ENCODE measurements around the gene ENG.
"Not testable (repeated sequence)": the region's sequence is repeated elsewhere in the genome, so short reads cannot be mapped to it uniquely, and the experiment has no call there.

The ENG gene

DNA sequence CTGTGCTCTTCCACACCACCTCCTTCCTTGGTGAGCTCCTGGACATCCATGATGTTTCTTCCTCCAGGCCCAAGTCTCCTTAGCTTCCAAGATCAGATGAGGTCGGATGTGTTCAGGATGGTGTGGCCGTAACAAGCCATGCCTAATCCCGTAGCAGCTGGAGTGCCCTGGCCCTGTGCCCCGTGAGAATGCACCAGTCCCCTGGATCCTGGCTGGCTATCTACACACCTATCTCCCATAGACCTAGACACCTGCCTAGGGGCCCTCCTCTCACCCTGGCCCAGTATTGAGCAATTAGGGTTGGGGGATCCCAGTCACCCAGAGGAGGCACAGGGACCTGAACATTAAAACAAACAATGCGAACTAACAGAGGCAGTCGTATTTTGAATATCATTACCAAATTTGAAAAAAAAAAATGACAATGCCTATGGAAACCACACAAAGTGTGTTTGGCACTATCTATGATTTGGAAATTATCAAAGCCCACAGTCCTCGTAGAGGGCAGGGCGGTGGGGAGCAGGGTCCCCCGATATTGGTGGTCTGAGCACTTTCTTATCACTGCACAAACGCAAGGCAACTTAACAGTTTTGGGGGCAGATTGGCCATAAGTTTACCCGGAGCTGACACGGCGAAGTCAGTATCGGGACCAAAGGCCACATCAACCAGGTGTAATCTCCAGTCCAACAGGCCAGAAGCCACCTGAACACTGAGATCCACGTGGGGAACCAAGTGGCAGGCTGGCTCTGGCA is 13.2 kb downstream of the ENG start:
- no peak for DNase-seq

DNA sequence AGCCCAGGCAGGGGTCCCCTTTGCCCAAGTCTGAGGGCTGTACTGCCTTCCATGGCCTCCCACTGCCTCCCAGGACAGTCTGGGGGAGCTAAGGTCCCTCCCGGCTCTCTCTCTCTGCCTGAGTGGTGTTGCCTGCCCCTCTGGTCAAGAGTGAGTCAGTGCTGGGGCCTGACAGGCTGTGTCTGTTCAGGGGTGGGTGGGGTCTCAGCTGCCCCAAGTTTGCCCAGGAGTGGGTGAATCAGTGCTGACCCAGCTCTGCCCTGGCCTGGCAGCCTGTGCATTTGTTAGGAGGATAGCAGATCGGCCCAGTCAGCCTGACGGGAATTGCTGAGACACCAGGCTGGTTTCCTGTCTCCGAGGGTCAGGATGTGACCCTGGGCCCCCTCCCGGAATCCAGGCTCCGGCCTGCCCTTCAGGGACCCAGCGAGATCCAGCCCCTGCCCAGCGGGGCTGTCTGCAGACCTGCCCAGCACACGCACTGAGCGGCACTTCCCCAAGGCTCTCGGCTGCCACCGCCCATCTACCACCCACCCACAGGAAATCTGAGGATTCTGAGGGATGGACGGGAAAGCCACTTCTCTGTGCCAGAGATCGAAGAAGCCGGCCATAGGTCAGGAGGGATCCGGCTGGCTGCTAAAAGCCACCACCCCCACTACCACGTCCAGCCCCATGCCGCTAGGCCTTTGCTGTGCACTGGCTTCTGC is 15.9 kb downstream of the ENG start:
- no peak for DNase-seq

DNA sequence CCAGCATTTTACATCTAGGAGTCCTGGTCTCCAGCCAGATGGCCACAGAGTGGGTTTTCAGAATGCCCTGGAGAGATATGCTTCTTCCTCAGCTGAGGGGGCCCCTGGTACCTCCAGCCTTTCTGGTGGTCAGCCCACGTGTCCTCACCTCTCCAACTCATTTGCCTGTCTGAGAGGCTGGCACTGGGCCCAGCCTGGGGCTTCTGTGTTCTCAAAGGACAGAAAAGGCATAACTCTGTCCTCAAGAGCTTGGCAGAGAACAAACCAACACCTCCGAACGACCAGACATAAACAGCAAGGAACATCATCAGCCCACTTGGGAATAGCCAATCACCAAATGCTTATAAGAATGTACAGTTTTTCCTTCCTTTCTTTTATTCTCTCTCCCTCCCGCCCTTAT is 17.1 kb downstream of the ENG start:
- no peak for DNase-seq

DNA sequence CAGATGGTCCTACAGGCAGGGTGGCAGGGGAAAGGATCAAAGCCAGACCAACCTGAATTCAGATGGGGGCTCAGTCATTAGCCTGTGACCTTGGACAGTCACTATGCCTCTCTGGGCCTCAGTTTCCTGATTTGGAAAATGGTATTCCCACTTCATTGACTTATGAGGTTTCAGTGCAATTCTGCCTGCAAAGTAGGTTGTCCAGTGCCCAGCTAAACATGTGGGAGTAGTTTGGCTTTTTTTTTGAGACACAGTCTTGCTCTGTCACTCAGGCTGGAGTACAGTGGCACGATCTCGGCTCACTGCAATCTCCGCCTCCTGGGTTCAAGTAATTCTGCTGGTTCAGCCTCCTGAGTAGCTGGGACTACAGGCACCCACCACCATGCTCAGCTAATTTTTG is 17.9 kb downstream of the ENG start:
- not testable (repeated sequence) for DNase-seq

DNA sequence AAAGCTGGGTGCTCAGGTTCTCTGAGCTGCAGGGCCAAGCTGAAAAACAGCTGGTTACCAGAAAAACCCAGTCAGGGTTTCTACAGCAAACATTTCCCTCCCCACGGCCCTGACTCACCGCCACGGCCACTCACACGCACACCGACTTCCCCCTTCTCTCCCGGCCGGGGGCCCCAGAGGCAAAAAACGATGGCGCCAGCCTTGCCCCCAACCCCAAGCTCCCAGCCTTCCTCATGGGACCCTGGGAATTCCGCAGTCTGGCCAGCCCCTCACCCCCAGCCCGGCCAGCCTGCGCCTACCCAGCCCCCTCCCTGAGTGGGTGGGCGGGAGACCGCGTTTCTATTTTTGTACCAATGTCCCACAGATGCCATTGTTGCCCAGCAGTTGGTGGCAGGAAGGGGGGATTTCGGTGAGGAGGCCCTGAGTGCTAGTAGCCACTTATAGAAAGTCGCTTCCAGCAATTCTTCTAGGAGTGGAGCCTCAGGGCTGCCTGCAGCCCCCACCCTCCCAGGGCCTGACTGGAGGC is 18.4 kb downstream of the ENG start:
- DNase-seq = no peak

DNA sequence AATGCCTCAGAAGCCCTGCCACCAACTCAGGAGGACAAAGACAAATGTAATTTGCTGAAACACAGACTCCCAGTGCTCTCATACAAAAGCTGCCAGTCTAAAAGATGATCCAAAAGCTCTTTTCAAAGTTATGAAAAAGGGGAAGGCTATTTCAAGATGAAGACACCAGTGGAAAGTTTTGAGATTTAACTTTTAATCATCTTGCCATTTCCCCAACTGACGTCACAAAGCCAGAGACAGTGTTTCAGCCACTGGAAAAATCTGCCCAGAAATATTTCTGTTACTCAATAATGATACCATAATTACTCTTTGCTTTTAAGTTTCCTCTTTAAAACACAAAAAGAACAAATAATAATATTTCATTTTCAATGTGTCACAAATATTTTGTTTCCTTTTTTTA is 20.9 kb downstream of the ENG start:
- DNase-seq = no peak

DNA sequence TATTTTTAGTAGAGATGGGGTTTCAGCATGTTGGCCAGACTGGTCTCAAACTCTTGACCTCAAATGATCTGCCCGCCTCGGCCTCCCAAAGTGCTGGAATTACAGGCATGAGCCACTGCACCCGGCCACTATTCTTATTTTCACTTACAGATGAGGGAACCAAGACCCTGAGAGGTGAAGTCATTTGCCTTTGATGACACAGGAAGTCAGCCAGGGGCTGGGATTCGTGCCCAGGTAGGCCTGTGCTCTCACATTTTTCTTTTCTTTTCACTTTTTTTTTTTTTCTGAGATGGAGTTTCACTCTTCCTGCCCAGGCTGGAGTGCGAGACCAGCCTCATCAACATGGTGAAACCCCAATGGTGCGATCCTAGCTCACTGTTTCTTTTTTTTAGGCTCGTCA is 22.2 kb downstream of the ENG start:
- no peak for DNase-seq

DNA sequence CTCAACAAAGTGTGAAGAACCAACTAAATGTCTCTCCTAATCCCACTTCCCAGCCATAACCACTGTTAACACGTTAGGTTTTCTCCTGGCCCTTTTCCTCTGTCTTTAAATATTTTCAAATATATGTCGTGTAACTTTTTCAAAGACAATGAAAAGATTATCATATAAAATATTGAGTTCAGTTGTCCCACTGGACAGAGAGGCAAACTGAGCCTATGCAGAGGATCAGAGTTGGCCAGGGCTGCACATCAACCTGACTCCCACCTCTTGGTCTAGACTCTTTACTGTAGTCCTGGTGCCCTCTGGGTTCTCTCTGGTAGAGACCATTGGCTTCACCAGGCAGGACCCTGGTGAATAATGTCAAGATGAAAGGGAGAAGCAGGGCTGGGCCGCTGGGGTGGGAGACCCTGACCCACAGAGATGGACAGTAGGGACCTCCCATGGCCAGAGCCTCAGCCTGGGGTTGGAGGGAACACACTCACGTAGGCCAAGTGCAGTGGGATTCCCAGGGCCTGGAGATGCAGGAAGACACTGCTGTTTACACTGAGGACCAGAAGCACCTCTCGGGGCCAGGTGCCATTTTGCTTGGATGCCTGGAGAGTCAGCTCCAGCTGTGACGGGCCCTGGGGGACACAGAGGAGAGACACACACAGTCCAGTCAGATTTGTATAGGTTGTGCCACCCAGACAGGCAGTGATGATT is 25.1 kb downstream of the ENG start:
- DNase-seq = no peak

DNA sequence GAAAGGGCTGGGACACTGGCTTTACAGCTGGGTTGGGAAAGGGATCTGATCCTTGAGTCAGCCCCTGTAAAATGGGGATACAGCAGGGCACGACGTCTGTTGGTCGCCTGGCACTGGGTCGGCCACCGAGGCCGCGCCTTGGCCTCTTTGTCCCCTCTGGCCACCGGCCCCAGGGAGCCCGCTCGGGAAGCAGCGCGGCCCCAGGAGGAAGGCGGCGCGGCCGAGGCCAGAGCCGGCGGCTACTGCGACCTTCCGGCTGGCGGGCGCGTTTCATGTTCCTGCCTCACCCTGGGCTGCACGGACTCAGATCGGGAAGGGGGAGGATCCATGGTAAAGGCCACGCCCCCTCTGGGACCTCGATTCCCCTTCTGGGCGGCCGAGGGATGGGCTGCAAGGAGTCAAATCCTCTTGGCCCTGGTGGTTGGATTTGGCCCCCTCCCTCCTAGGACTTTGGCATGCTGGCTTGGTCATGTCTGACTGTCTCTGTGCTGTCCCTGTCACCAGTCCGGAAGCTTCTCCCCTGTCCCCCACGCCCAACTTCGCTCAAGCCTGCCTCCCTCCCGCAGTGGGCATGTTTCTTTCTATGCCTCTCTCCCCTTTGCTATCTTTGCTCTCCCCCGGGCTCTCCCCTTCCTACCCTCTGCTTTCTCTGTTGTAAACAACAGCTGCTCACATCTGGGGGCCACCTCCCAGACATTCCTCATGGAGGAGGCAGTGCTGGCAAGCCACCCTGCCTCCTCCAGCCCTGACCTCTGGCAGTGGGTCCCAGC is 26.0 kb downstream of the ENG start:
- DNase-seq = peak in 1 of 2 experiments; percentile 65

DNA sequence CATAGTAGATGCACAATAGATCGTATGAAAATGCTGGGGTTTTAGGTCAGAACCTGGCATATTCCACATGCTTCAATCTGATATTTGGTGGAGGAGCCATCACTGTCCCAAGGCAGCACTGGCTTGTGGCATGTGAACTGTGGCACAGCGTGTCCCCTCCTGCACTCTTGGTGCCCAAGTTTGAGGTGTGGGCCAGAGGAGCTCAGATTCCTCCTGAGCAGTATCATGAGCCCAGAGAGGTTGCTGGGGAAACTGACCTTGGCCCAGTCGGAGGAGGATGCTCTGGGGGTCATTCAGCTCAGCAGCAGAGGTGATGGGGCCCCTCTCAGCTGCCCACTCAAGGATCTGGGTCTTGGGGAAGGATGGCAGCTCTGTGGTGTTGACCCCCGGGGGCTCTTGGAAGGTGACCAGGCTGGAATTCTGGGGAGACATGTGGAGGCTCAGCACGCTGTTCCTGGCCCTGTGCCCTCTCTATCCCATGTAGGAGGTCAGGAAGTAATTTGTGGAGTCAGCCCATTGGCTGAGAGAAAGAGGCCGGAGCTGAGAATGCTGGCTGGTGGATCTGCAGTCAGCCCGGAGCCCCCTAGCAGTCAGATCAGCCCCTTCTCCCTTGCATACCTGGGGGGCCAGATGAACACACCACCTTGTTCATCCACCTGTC is 28.1 kb downstream of the ENG start:
- DNase-seq = no peak

DNA sequence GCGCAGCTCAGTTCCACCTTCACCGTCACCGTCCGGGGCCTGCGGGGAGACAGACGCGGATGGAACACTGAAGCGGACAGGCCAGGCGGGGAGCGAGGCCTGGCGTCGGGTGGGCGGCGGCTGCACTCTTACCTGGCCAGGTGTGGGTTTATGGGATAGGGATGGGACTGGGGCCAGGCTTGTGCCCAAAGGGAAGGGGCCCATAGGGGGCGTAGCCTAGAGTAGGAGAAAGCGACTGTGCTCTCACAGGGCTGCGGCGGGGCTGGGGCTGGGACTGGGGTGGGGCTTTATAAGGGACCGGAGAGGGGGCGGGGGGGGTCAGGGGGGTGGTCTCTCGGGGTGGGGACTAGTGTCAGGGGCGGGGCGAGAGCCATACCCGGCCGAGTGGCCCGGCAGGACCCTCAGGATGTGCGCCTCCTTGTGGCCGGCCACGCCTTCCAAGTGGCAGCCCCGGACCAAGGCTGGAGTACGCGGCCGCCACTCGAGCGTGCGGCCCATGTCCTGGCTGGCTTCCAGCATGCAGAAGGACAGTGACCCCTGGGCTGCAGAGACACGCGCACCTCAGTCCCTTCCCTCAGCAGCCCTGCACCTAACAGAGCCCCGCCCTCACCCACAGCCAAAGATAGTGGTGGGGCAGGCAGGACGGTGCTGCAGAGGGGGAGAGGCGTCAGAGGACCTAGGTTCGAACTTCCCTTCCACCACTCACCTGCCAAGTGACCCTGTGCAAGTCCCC is 29.0 kb downstream of the ENG start:
- DNase-seq = peak in 1 of 2 experiments; percentile 69

DNA sequence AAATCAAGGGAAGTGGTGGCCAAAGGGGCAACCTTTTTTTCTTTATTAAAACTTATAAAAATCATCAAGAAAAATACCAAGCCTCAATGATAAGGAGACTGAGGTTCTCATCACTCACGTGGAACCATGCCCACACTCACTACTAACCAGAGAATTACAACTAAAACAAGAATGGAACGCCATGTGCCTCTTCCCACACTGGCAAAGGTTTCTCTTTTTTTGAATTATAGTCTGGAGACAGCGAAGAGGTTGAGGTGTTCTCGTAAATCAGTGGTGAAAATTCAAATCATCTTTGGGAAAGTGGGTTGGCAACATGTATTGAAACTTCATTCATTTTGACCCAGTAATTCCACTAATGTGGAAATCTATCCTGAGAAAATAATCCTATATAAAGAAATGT is 32.4 kb downstream of the ENG start:
- DNase-seq = no peak

DNA sequence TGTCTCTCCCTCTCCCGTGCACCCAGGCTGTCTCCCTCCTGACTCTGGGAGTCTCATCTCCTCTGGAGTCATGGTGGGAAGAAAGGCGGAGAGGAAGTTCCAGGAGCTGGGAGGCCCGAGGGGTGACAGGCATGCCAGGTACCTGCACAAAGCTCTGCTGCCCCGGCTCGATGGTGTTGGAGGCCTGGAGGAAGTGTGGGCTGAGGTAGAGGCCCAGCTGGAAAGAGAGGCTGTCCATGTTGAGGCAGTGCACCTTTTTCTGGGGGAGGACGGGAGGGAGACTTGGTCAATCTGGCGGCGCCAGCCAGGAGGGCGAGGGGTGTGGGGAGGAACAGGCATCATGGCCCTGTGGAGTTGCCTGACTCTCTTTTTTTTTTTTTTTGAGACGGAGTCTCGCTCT is 35.9 kb downstream of the ENG start:
- no peak for DNase-seq

DNA sequence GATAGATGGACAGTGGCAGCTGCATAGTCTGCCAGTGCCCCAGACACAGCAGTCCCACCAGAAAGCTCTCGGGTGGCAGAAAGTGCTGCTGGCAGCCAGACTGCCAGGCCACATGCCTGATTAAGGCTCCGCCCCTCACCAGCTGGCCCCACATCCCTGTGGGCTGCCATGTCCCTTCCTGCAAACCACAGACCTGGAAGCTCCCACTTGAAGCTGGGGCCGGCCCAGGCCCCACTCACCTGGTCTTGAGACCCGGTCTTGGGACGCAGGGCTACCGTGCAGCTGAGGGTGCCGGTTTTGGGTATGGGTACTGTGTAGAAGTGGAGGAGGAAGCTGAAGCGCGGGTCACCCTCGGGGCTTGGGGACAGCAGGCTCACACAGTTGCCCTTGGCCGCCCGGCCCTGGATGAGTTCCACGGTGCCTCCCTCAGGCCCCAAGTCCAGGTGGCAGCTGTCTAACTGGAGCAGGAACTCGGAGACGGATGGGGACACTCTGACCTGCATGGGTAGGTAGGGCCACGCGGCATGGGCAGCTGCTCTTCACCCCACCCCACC is 36.5 kb downstream of the ENG start:
- no peak for DNase-seq

DNA sequence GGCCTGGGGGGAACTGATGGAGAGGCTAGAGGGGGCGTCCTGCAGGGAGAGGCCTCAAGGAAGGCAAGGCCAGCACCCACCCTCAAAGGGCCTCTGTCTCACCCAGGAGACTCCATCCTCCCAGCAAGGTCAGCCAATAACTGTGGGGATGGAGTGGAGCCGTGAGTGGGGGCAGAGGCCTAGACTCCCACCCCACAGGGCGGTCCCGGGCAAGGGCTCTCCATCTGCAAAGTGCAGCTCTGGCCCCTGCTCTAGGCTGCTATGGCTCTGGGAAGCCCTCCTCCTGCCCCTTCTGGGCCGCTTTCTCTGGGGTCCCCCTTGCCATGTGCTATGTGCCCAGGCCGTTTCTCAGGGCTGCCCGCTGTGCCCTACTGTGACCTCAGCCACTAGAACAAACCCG is 37.7 kb downstream of the ENG start:
- no peak for DNase-seq

DNA sequence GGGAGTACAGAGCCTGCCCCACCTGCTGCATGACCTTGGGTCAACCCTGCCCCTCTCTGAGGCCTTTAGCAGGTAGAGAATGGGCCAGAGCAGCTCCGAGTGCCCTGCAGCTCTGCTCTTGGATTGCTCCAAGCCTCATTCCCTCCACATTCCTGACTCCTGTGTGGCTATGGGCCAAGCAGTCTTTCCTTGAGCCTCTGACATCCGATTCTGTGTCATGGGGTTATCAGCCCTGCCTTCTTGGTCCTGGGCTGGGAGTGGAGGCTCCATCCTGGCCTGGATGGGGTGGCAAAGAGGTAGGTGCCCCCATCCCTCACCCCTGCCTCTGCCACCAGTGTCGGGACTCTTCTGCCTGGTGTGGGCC is 38.1 kb downstream of the ENG start:
- no peak for DNase-seq

DNA sequence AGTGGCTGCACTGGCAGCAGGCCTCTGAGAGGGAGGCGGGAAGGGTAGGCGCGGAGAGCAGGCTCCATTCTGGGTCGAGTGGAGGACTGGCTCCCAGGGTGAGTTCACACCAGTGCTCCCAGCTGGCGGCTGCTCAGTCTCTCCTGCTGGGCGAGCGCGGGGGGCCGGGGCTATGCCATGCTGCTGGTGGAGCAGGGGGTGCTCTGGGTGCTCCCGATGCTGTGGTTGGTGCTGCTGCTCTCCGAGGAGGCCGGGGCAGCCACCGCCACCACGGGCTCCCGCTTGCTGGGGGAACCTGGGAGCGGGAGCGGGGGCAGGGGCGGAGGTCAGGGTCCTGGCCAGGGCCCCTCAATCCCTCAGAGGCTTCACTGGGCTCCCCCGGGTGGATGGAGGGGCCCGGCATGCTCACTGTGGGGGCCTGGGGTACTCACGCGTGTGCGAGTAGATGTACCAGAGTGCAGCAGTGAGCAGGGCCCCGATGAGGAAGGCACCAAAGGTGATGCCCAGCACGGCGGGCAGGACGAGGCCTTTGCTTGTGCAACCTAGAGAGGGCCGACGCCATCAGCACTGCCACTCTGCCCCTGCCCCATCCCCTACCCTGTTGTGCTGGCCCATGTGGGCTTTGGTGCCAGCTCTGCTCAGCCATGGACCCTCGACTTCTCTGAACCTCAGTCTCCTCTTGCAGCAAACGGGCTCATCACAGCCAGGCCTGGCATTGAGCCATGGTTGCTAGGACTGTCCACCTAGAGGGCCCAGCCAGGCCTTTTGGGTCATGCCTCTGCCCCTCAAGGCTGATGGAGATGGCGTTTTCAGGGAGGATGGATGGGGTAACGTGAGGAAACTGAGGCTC is 38.7 kb downstream of the ENG start:
- no peak for DNase-seq

DNA sequence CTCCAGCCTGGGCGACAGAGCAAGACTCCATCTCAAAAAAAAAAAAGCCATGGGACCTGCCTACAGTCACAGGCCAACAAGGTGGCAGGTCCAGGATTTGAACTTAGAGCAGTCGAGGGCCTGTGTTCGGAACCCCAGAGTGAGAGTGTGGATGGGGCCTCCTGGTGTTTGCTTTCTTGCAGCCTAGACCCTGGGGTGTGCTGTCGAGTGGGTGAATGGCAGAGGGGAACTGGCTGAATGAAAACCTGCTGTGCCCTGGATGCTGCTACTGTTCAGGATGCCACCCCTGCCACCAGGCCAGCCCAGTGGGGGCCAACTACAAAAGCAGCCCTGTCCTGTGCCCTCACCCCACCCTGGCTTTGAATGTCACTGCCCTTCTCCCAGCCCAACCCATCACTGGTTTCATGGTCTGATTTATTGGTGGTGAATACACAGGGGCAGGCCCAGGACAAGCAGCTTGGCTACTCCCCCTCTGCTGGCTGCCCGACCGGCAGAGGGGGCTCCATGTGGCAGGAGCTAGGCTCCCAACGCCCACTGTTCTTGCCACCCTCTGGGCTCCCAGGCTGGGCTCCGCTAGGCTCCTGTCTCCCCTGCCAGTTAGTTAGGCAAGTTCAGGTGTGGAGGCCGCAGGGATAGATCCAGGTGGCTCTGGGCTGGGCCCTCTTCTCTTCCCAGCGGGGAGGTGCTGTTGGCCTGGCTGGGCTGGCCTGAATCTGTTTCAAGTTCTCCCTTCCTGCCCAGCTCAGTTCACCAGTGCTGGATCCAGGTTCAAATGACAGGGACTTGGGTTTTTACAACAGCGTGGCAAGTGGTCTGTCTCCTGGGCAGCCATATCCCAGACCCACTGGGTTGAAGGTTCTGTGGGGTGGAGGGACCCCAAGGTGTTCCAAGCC is 39.6 kb downstream of the ENG start:
- DNase-seq = no peak

DNA sequence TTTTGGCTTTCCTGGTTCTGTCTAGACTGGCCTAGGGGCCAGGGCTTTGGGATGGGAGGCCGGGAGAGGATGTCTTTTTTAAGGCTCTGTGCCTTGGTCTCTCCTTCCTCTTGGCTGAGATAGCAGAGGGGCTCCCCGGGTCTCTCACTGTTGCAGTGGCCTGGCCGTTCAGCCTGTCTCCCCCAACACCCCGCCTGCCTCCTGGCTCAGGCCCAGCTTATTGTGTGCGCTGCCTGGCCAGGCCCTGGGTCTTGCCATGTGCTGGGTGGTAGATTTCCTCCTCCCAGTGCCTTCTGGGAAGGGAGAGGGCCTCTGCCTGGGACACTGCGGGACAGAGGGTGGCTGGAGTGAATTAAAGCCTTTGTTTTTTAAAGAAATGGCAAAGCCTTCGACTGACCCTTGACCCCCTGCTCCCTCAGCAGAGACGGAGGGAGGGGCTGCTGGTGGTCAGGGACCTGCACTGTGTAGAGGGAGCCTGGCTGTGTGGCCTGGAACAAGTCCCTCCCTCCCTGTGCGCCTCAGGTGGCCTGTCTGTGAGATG is 40.7 kb downstream of the ENG start:
- DNase-seq = no peak

Data from NCI-H526 (cell line).